Thyroid gland (tissue), 4 donors: ENCODE data around the gene GRM2.

ENCODE experiments used
- POLR2A ChIP-seq, 2 donors: fragments of 450-650 bp; IDR thresholded peaks; one replicate each; pipeline ENCODE4 v1.6.1; 2017; ENCODE audit warnings: antibody characterized with exemption in 2 of 2, mild to moderate bottlenecking in 2 of 2, moderate library complexity in 1 of 2
- TF ChIP-seq, protein P1 (sequence below), 6 experiments: fragments of 200-600 bp in 3 of 6; fragments of 450-650 bp in 3 of 6; sonication (generic) in 3 of 6; IDR thresholded peaks; one replicate each; pipeline ENCODE4 v1.5.1; 2016 to 2019; ENCODE audit warnings: antibody characterized with exemption in 6 of 6, mild to moderate bottlenecking in 2 of 6, inconsistent platforms in 1 of 6, moderate library complexity in 1 of 6

DNA sequence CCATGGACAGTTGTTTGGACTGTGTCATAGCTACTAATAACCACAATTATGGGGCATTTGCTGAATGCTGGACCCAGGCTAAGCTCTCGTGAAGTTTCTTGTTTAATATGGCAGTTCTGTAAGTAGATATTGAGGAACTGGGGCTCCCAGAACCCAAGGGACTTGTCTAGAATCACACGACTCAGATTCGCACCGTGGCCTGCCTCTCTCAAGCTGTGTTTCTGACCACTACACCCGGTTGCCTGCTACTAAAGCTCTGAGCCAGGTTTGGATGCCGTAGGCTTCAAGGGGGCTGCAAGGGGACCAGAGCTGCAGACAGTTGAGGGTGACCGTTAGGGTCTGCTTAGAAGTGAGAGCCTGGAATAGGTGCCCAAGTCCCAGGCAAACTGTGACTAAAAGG, 24.3 kb upstream of the GRM2 start:
- TF ChIP-seq, protein P1, sequence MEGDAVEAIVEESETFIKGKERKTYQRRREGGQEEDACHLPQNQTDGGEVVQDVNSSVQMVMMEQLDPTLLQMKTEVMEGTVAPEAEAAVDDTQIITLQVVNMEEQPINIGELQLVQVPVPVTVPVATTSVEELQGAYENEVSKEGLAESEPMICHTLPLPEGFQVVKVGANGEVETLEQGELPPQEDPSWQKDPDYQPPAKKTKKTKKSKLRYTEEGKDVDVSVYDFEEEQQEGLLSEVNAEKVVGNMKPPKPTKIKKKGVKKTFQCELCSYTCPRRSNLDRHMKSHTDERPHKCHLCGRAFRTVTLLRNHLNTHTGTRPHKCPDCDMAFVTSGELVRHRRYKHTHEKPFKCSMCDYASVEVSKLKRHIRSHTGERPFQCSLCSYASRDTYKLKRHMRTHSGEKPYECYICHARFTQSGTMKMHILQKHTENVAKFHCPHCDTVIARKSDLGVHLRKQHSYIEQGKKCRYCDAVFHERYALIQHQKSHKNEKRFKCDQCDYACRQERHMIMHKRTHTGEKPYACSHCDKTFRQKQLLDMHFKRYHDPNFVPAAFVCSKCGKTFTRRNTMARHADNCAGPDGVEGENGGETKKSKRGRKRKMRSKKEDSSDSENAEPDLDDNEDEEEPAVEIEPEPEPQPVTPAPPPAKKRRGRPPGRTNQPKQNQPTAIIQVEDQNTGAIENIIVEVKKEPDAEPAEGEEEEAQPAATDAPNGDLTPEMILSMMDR (IDR thresholded peaks at IDR 0.05) = no peak
- no peak for TF ChIP-seq POLR2A (IDR thresholded peaks at IDR 0.05)
